SH-SY5Y (cell line): ENCODE results near the gene BARD1.

ENCODE experiments used
- GATA2 ChIP-seq: IDR thresholded peaks from 2 replicates; pipeline ENCODE4 v1.6.1; 2011; ENCODE audit warnings: mild to moderate bottlenecking, low read depth, low read length
- GATA3 ChIP-seq: IDR thresholded peaks from 2 replicates; pipeline ENCODE4 v1.6.1; 2011; ENCODE audit warnings: low read depth, mild to moderate bottlenecking, low read length, moderate library complexity

DNA sequence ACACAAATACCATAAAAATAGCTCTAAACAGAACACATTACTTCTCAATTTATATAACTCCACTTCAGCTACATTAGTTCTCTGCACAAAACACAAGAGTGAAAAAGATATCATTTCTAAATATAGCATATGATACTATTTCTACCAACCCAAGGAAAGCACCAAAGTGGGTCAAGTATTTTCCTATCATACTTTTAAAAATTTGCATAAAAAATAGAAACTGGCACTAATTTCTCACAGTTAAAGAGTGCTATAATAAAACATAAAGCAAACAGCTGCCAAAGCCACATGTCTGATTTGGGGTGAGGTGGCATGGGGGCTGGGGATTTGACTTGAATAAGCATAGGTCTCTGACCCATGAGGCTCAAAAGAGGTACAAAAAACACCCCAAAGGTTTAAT is 61.5 kb downstream of the BARD1 start:
- TF ChIP-seq GATA3 = no peak
- TF ChIP-seq GATA2 = no peak
